WTC11 (cell line): ENCODE measurements around the gene CHAT. TPM values are rescaled to one million over a fixed set of nuclear protein-coding genes. Genes with fewer than 3 reads are reported as not detected.

Source experiments
- ATAC-seq: fragments of 200-7000 bp; cut with Tn5 transposase; 2 replicates; pipeline ENCODE4 v1.10.0; 2021; ENCODE audit warnings: mild to moderate bottlenecking, moderate library complexity
- CTCF ChIA-PET: fragments of 300-600 bp; sonication (Branson Sonifier 250); formaldehyde crosslinking; loops from one replicate; lab custom pipeline; 2021; ENCODE audit warnings: antibody characterized with exemption; lab: Charles Lee
- POLR2A ChIA-PET: fragments of 350-600 bp; sonication (Branson Sonifier 250); formaldehyde crosslinking; loops from one replicate; lab custom pipeline; 2021; ENCODE audit warnings: antibody characterized with exemption; lab: Charles Lee
- DNase-seq: peaks from one replicate; pipeline ENCODE4 v3.0.0; 2021; ENCODE audit warnings: low spot score
- H3K27ac Mint-ChIP-seq: 2 replicates; pipeline ENCODE4 v1.8.0; 2021; ENCODE audit warnings: mixed read lengths
- H3K27me3 Mint-ChIP-seq: 2 replicates; pipeline ENCODE4 v1.8.0; 2021; ENCODE audit warnings: low read depth, mild to moderate bottlenecking, moderate library complexity, mixed read lengths
- H3K36me3 Mint-ChIP-seq: 2 replicates; pipeline ENCODE4 v1.8.0; 2021; ENCODE audit warnings: mixed read lengths
- H3K4me1 Mint-ChIP-seq: 2 replicates; pipeline ENCODE4 v1.8.0; 2022; ENCODE audit warnings: mixed read lengths
- H3K4me3 Mint-ChIP-seq: 2 replicates; pipeline ENCODE4 v1.8.0; 2021; ENCODE audit warnings: mild to moderate bottlenecking, moderate library complexity, mixed read lengths
- H3K9me3 Mint-ChIP-seq: 2 replicates; pipeline ENCODE4 v1.8.0; 2021; ENCODE audit warnings: mixed read lengths
- ATF1 ChIP-seq: sonication (generic); formaldehyde crosslinking; IDR thresholded peaks from 2 replicates; pipeline ENCODE4 v1.8.1; 2023; ENCODE audit warnings: mild to moderate bottlenecking, moderate library complexity, missing genetic modification reagents
- CREM ChIP-seq: sonication (generic); formaldehyde crosslinking; IDR thresholded peaks from 2 replicates; pipeline ENCODE4 v1.8.1; 2022; ENCODE audit warnings: mild to moderate bottlenecking, missing genetic modification reagents, moderate library complexity
- EMX1 ChIP-seq: fragments of 250-450 bp; sonication (Bioruptor Pico); IDR thresholded peaks from 2 replicates; pipeline ENCODE4 v1.8.0; 2021; ENCODE audit warnings: mild to moderate bottlenecking
- ETV6 ChIP-seq: sonication (generic); formaldehyde crosslinking; IDR thresholded peaks from 2 replicates; pipeline ENCODE4 v1.8.1; 2022; ENCODE audit warnings: mild to moderate bottlenecking, missing genetic modification reagents
- GRHL2 ChIP-seq: fragments of 250-450 bp; sonication (Bioruptor Pico); IDR thresholded peaks from 2 replicates; pipeline ENCODE4 v1.8.0; 2022; ENCODE audit warnings: mild to moderate bottlenecking, moderate library complexity; ENCODE audit not compliant: insufficient replicate concordance, severe bottlenecking
- IRF2 ChIP-seq: sonication (generic); formaldehyde crosslinking; IDR thresholded peaks from 2 replicates; pipeline ENCODE4 v1.8.0; 2022; ENCODE audit warnings: low read depth, missing genetic modification reagents, borderline replicate concordance
- NR2C2 ChIP-seq: sonication (generic); formaldehyde crosslinking; IDR thresholded peaks from 2 replicates; pipeline ENCODE4 v1.8.0; 2022; ENCODE audit warnings: mild to moderate bottlenecking, missing genetic modification reagents
- OVOL2 ChIP-seq: fragments of 250-450 bp; sonication (Bioruptor Pico); IDR thresholded peaks from 2 replicates; pipeline ENCODE4 v1.9.0; 2021; ENCODE audit warnings: mild to moderate bottlenecking, borderline replicate concordance
- TCF7 ChIP-seq: sonication (generic); formaldehyde crosslinking; IDR thresholded peaks from 2 replicates; pipeline ENCODE4 v1.8.0; 2022; ENCODE audit warnings: mild to moderate bottlenecking, low read depth, missing genetic modification reagents, moderate library complexity
- TEAD1 ChIP-seq: sonication (generic); formaldehyde crosslinking; IDR thresholded peaks from 2 replicates; pipeline ENCODE4 v1.8.0; 2022; ENCODE audit warnings: mild to moderate bottlenecking, missing genetic modification reagents
- ZNF121 ChIP-seq: sonication (generic); formaldehyde crosslinking; IDR thresholded peaks from 2 replicates; pipeline ENCODE4 v1.8.0; 2023; ENCODE audit warnings: missing genetic modification reagents
- ZNF138 ChIP-seq: sonication (generic); formaldehyde crosslinking; conservative IDR thresholded peaks from 2 replicates; pipeline ENCODE4 v1.8.1; 2022; ENCODE audit warnings: mild to moderate bottlenecking, moderate library complexity, missing genetic modification reagents
- ZNF219 ChIP-seq: sonication (generic); formaldehyde crosslinking; IDR thresholded peaks from 2 replicates; pipeline ENCODE4 v1.8.0; 2023; ENCODE audit warnings: missing genetic modification reagents, mild to moderate bottlenecking, borderline replicate concordance
- ZNF232 ChIP-seq: sonication (generic); formaldehyde crosslinking; IDR thresholded peaks from 2 replicates; pipeline ENCODE4 v1.8.0; 2022; ENCODE audit warnings: mild to moderate bottlenecking, missing genetic modification reagents
- ZNF263 ChIP-seq: sonication (generic); formaldehyde crosslinking; IDR thresholded peaks from 2 replicates; pipeline ENCODE4 v1.8.1; 2022; ENCODE audit warnings: low read depth, mild to moderate bottlenecking, moderate library complexity, missing genetic modification reagents
- ZNF416 ChIP-seq: fragments of 250-450 bp; sonication (Bioruptor Pico); IDR thresholded peaks from 2 replicates; pipeline ENCODE4 v1.9.0; 2021; ENCODE audit warnings: mild to moderate bottlenecking, inconsistent platforms
- ZNF671 ChIP-seq: fragments of 250-450 bp; sonication (Bioruptor Pico); IDR thresholded peaks from 2 replicates; pipeline ENCODE4 v1.8.0; 2021; ENCODE audit warnings: mild to moderate bottlenecking
- total RNA-seq: library from RNA; stranded (reverse); gene quantifications from 3 replicates; pipeline ENCODE4 v1.2.3, GENCODE V29; 2021
- TF ChIP-seq, protein P1 (sequence below): sonication (generic); formaldehyde crosslinking; IDR thresholded peaks from 2 replicates; pipeline ENCODE4 v1.8.0; 2023; ENCODE audit warnings: mild to moderate bottlenecking, missing genetic modification reagents
- TF ChIP-seq, protein P2 (sequence below): sonication (generic); formaldehyde crosslinking; IDR thresholded peaks from 2 replicates; pipeline ENCODE4 v1.8.0; 2022; ENCODE audit warnings: mild to moderate bottlenecking, missing genetic modification reagents
- TF ChIP-seq, protein P3 (sequence below): sonication (generic); formaldehyde crosslinking; IDR thresholded peaks from 2 replicates; pipeline ENCODE4 v1.8.0; 2023; ENCODE audit warnings: missing genetic modification reagents
- TF ChIP-seq, protein P4 (sequence below): fragments of 250-450 bp; sonication (Bioruptor Pico); IDR thresholded peaks from 2 replicates; pipeline ENCODE4 v2.1.2; 2022; ENCODE audit warnings: mild to moderate bottlenecking, moderate library complexity
- TF ChIP-seq, protein P5 (sequence below): fragments of 250-450 bp; sonication (Bioruptor Pico); IDR thresholded peaks from 2 replicates; pipeline ENCODE4 v1.9.0; 2021; ENCODE audit warnings: moderate library complexity, mild to moderate bottlenecking, inconsistent platforms, borderline replicate concordance
- TF ChIP-seq, protein P6 (sequence below): sonication (generic); formaldehyde crosslinking; IDR thresholded peaks from 2 replicates; pipeline ENCODE4 v1.8.1; 2022; ENCODE audit warnings: mild to moderate bottlenecking, moderate library complexity, missing genetic modification reagents

The CHAT gene
- total RNA-seq, 1 experiment from 2014 or later: not detected

DNA sequence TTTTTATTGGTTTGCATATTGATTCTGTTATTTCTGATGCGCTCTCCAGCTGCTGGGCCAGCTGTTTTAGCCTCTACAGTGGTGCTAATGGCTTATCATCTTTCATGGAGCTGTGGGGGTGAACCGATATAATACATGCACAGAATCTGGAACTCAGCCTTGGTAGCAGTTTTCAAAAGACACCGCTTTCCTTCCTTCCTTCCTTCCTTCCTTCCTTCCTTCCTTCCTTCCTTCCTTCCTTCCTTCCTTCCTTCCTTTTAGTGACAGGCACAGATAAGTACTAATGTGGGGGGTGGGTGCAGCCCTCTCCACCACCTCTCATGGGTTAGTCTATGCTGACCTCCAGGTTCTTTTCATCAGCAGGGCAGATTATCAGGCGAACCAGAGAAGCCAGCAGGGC is 33.7 kb downstream of the CHAT start:
- peaks cover 14% of the 10 kb centered on the region for H3K4me1 Mint-ChIP-seq
- peaks cover 14% of the 10 kb centered on the region for H3K27me3 Mint-ChIP-seq
- no peak overlapping the region for H3K27ac Mint-ChIP-seq
- ATAC-seq: no peak
- CTCF ChIA-PET: no interaction called here
- TF ChIP-seq, protein P1, sequence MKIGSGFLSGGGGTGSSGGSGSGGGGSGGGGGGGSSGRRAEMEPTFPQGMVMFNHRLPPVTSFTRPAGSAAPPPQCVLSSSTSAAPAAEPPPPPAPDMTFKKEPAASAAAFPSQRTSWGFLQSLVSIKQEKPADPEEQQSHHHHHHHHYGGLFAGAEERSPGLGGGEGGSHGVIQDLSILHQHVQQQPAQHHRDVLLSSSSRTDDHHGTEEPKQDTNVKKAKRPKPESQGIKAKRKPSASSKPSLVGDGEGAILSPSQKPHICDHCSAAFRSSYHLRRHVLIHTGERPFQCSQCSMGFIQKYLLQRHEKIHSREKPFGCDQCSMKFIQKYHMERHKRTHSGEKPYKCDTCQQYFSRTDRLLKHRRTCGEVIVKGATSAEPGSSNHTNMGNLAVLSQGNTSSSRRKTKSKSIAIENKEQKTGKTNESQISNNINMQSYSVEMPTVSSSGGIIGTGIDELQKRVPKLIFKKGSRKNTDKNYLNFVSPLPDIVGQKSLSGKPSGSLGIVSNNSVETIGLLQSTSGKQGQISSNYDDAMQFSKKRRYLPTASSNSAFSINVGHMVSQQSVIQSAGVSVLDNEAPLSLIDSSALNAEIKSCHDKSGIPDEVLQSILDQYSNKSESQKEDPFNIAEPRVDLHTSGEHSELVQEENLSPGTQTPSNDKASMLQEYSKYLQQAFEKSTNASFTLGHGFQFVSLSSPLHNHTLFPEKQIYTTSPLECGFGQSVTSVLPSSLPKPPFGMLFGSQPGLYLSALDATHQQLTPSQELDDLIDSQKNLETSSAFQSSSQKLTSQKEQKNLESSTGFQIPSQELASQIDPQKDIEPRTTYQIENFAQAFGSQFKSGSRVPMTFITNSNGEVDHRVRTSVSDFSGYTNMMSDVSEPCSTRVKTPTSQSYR: no peak
- TF ChIP-seq ZNF263 (CRISPR knock-in tag) (no peak), GRHL2 (CRISPR knock-in tag) (no peak), ZNF232 (CRISPR knock-in tag) (no peak), NR2C2 (CRISPR knock-in tag) (no peak), TEAD1 (no peak), ZNF219 (CRISPR knock-in tag) (no peak), OVOL2 (CRISPR knock-in tag) (no peak), ZNF138 (CRISPR knock-in tag) (no peak), CREM (CRISPR knock-in tag) (no peak), ZNF121 (CRISPR knock-in tag) (no peak), EMX1 (no peak)
- TF ChIP-seq, protein P2, sequence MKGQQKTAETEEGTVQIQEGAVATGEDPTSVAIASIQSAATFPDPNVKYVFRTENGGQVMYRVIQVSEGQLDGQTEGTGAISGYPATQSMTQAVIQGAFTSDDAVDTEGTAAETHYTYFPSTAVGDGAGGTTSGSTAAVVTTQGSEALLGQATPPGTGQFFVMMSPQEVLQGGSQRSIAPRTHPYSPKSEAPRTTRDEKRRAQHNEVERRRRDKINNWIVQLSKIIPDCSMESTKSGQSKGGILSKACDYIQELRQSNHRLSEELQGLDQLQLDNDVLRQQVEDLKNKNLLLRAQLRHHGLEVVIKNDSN (CRISPR knock-in tag): no peak
- TF ChIP-seq, protein P3, sequence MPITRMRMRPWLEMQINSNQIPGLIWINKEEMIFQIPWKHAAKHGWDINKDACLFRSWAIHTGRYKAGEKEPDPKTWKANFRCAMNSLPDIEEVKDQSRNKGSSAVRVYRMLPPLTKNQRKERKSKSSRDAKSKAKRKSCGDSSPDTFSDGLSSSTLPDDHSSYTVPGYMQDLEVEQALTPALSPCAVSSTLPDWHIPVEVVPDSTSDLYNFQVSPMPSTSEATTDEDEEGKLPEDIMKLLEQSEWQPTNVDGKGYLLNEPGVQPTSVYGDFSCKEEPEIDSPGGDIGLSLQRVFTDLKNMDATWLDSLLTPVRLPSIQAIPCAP (CRISPR knock-in tag): no peak
- no peak for DNase-seq
- no peaks in the 10 kb centered on the region for H3K9me3 Mint-ChIP-seq
- no peak overlapping the region for H3K4me3 Mint-ChIP-seq
- H3K36me3 Mint-ChIP-seq: no peaks in the 10 kb centered on the region
- POLR2A ChIA-PET: no interaction called here

DNA sequence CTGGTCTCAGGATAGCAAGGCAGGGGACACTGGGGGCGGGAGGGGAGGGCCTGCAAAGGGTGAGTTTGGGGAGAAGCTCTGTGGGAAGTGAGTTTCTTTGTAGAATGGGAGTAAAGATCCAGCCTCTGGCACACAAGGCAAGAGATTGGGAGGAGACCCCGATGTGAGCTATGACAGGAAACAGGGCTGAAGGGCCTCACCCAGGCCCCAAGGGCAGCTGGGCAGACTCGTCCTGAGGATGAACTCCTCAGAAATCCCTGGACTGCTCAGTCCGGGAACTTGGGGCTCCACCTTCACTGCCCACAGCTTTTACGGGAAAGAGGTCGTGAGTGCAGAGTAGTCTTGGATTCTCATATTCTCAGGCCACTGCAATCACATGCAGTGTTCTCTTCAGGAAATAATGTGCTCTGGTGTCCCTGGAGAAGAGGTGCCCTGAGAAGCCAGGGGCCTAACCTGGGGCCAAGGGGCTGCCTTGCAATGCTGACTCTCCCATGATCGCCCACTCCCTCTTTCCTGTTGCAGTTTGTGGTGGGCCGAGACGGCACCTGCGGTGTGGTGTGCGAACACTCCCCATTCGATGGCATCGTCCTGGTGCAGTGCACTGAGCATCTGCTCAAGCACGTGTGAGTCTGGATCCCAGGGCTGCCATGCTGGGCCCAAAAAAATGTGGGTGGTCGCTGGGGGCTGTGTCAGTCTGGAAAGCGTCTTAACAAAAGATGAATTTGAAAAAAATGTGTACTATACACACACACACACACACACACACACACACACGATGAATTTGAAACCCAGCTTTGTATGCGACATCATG is 34.4 kb downstream of the CHAT start:
- ChIA-PET POLR2A (no interaction called here), CTCF (interaction anchor here (1.8 kb wide), 1 partner anchor 43 kb away, joined by 5 read pairs; no protein-coding TSS in a partner anchor)
- no peak for ATAC-seq
- no peaks in the 10 kb centered on the region for H3K9me3 Mint-ChIP-seq
- no peak for DNase-seq
- peaks cover 14% of the 10 kb centered on the region for H3K4me1 Mint-ChIP-seq
- TF ChIP-seq ZNF232 (CRISPR knock-in tag) (no peak), IRF2 (CRISPR knock-in tag) (no peak), TCF7 (CRISPR knock-in tag) (no peak), ATF1 (CRISPR knock-in tag) (no peak), ETV6 (CRISPR knock-in tag) (no peak), EMX1 (no peak), ZNF671 (CRISPR knock-in tag) (no peak), ZNF416 (CRISPR knock-in tag) (no peak)
- TF ChIP-seq, protein P4, sequence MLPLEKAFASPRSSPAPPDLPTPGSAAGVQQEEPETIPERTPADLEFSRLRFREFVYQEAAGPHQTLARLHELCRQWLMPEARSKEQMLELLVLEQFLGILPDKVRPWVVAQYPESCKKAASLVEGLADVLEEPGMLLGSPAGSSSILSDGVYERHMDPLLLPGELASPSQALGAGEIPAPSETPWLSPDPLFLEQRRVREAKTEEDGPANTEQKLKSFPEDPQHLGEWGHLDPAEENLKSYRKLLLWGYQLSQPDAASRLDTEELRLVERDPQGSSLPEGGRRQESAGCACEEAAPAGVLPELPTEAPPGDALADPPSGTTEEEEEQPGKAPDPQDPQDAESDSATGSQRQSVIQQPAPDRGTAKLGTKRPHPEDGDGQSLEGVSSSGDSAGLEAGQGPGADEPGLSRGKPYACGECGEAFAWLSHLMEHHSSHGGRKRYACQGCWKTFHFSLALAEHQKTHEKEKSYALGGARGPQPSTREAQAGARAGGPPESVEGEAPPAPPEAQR (CRISPR knock-in tag): no peak
- TF ChIP-seq, protein P5, sequence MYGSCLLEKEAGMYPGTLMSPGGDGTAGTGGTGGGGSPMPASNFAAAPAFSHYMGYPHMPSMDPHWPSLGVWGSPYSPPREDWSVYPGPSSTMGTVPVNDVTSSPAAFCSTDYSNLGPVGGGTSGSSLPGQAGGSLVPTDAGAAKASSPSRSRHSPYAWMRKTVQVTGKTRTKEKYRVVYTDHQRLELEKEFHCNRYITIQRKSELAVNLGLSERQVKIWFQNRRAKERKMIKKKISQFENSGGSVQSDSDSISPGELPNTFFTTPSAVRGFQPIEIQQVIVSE (CRISPR knock-in tag): no peak
- TF ChIP-seq, protein P1: no peak
- TF ChIP-seq, protein P6, sequence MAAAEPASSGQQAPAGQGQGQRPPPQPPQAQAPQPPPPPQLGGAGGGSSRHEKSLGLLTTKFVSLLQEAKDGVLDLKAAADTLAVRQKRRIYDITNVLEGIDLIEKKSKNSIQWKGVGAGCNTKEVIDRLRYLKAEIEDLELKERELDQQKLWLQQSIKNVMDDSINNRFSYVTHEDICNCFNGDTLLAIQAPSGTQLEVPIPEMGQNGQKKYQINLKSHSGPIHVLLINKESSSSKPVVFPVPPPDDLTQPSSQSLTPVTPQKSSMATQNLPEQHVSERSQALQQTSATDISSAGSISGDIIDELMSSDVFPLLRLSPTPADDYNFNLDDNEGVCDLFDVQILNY: no peak
- H3K27me3 Mint-ChIP-seq: peaks cover 20% of the 10 kb centered on the region
- H3K27ac Mint-ChIP-seq: no peak overlapping the region
- H3K4me3 Mint-ChIP-seq: no peak overlapping the region
- no peaks in the 10 kb centered on the region for H3K36me3 Mint-ChIP-seq
